MM.1S (cell line): ENCODE measurements around the gene MRPL28.

Source experiments
- DNase-seq: peaks from one replicate; pipeline ENCODE4 v3.0.0-alpha.2; 2015
- H2AFZ ChIP-seq: fragments of 300-600 bp; sonication (generic); 2 replicates; pipeline ENCODE4 v1.6.0; 2016; ENCODE audit warnings: antibody characterized with exemption, low read length
- H3F3A ChIP-seq: fragments of 300-600 bp; sonication (generic); 2 replicates; pipeline ENCODE4 v1.6.1; 2016; ENCODE audit warnings: mild to moderate bottlenecking, antibody characterized with exemption, low read length, moderate library complexity, mixed read lengths; ENCODE audit not compliant: insufficient read depth
- H3K27ac ChIP-seq: fragments of 300-600 bp; sonication (generic); 2 replicates; pipeline ENCODE4 v1.5.1; 2016; ENCODE audit warnings: mild to moderate bottlenecking, low read length
- H3K27me3 ChIP-seq: fragments of 300-600 bp; sonication (generic); replicated peaks from 2 replicates; pipeline ENCODE4 v1.6.0; 2016; ENCODE audit warnings: low read length; ENCODE audit not compliant: insufficient read depth
- H3K36me3 ChIP-seq: fragments of 300-600 bp; sonication (generic); replicated peaks from 2 replicates; pipeline ENCODE4 v1.6.1; 2016; ENCODE audit warnings: mild to moderate bottlenecking, low read length, mixed read lengths; ENCODE audit not compliant: insufficient read depth
- H3K4me1 ChIP-seq: fragments of 300-600 bp; sonication (generic); 2 replicates; pipeline ENCODE4 v1.6.1; 2016; ENCODE audit warnings: low read length, mixed read lengths
- H3K4me2 ChIP-seq: fragments of 300-600 bp; sonication (generic); 2 replicates; pipeline ENCODE4 v1.6.0; 2016; ENCODE audit warnings: low read depth, low read length
- H3K4me3 ChIP-seq: fragments of 300-600 bp; sonication (generic); 2 replicates; pipeline ENCODE4 v1.5.1; 2016; ENCODE audit warnings: low read length, mixed read lengths
- H3K79me2 ChIP-seq: fragments of 300-600 bp; sonication (generic); 2 replicates; pipeline ENCODE4 v1.6.1; 2016; ENCODE audit warnings: mixed run types, low read length, mixed read lengths
- H3K9ac ChIP-seq: fragments of 300-600 bp; sonication (generic); 2 replicates; pipeline ENCODE4 v1.6.1; 2016; ENCODE audit warnings: low read length, mixed read lengths
- H3K9me2 ChIP-seq: fragments of 300-600 bp; sonication (generic); replicated peaks from 2 replicates; pipeline ENCODE4 v1.6.1; 2016; ENCODE audit warnings: mild to moderate bottlenecking, low read length, mixed read lengths; ENCODE audit not compliant: insufficient read depth
- H3K9me3 ChIP-seq: fragments of 300-600 bp; sonication (generic); replicated peaks from 2 replicates; pipeline ENCODE4 v1.6.1; 2016; ENCODE audit warnings: mild to moderate bottlenecking, low read length, mixed read lengths; ENCODE audit not compliant: insufficient read depth
- H4K20me1 ChIP-seq: fragments of 300-600 bp; sonication (generic); 2 replicates; pipeline ENCODE4 v1.6.1; 2016; ENCODE audit warnings: mild to moderate bottlenecking, low read length, moderate library complexity, mixed read lengths; ENCODE audit not compliant: insufficient read depth
- EZH2 ChIP-seq: fragments of 300-600 bp; sonication (generic); optimal IDR thresholded peaks from 2 replicates; pipeline ENCODE3; 2017; ENCODE audit warnings: low read depth, mild to moderate bottlenecking, antibody characterized with exemption, low read length, mixed read lengths
- EZH2phosphoT487 ChIP-seq: fragments of 300-600 bp; sonication (generic); IDR thresholded peaks from 2 replicates; pipeline ENCODE4 v1.6.1; 2018; ENCODE audit warnings: antibody characterized with exemption, low read length
- TF ChIP-seq, protein P1 (sequence below): fragments of 300-600 bp; sonication (generic); IDR thresholded peaks from 2 replicates; pipeline ENCODE4 v1.5.1; 2016; ENCODE audit warnings: antibody characterized with exemption, low read length, mixed read lengths

Gene MRPL28

DNA sequence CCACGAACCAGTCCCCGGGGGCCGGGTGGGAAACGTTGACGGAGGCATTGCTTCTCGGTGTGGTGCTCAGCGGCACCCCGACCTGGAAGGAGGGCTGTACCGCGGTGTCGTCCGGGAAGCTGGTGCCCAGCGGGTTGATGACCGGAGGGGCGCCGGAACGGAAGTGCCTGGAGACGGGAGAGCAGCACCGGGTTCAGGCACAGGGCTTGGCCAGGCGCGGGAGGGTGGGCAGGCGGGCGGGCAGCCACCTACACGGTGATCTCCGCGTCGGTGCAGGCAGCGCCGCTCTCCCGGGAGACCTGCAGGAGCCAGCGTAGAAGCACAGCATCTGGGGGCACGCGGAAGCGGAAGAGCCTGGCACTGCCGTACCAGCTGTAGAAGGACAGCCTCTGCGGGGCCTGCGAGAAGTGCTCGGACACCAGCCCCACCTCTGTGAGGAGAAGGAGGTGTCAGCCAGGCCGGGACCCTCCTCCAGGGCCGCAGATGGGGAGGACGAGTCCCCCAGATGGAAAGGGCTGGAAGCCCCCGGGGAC, 7.1 kb upstream of the MRPL28 start:
- no peak overlapping the region for H3K9ac ChIP-seq
- H3K4me3 ChIP-seq, result no peak overlapping the region
- H3K4me2 ChIP-seq, result no peak overlapping the region
- TF ChIP-seq, protein P1, sequence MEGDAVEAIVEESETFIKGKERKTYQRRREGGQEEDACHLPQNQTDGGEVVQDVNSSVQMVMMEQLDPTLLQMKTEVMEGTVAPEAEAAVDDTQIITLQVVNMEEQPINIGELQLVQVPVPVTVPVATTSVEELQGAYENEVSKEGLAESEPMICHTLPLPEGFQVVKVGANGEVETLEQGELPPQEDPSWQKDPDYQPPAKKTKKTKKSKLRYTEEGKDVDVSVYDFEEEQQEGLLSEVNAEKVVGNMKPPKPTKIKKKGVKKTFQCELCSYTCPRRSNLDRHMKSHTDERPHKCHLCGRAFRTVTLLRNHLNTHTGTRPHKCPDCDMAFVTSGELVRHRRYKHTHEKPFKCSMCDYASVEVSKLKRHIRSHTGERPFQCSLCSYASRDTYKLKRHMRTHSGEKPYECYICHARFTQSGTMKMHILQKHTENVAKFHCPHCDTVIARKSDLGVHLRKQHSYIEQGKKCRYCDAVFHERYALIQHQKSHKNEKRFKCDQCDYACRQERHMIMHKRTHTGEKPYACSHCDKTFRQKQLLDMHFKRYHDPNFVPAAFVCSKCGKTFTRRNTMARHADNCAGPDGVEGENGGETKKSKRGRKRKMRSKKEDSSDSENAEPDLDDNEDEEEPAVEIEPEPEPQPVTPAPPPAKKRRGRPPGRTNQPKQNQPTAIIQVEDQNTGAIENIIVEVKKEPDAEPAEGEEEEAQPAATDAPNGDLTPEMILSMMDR, result no peak
- no peak for TF ChIP-seq EZH2
- no peaks in the 10 kb centered on the region for H4K20me1 ChIP-seq
- no peak overlapping the region for H2AFZ ChIP-seq
- H3K27ac ChIP-seq, result no peak overlapping the region
- H3K4me1 ChIP-seq, result no peaks in the 10 kb centered on the region
- H3K9me2 ChIP-seq, result no peaks in the 10 kb centered on the region
- DNase-seq, result no peak
- no peaks in the 10 kb centered on the region for H3K9me3 ChIP-seq
- H3K79me2 ChIP-seq, result peaks cover 29% of the 10 kb centered on the region
- no peaks in the 10 kb centered on the region for H3F3A ChIP-seq
- no peaks in the 10 kb centered on the region for H3K27me3 ChIP-seq
- no peaks in the 10 kb centered on the region for H3K36me3 ChIP-seq

DNA sequence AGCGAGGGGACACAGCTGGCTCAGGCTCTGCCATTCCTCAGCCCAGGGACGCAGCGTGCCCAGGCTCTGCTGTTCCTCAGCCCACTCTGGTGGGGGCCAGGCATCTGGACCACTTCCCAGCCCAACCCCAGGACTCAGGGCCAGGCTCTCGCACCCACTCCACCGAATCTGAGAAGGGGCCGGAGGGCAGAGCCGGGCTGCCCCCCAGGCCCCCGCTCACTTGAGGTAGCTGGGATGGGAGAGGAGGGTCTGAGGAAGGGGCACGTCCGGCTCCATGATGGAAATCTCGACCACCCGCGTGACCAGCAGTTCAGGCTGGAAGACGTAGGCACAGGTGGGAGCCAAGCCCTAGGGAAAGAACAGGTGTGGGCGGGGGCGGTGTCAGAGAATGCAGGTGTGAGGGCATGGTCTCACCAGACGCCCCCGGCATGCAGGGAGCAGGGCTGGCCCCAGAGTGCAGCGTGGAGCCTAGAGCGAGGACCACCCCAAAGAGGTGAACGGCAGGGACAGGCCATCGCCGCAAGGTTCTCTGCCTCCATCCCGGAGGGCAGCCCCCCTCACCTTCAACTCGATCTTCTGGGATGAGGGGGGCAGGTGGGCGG, 6.6 kb upstream of the MRPL28 start:
- Histone ChIP-seq H3K9ac (no peak overlapping the region), H2AFZ (no peak overlapping the region), H3K9me3 (no peaks in the 10 kb centered on the region), H3K4me3 (no peak overlapping the region), H3K27me3 (no peaks in the 10 kb centered on the region), H3K4me1 (no peaks in the 10 kb centered on the region), H3K36me3 (no peaks in the 10 kb centered on the region), H3K79me2 (peaks cover 25% of the 10 kb centered on the region), H3K27ac (no peak overlapping the region), H3K9me2 (no peaks in the 10 kb centered on the region), H4K20me1 (no peaks in the 10 kb centered on the region), H3F3A (no peaks in the 10 kb centered on the region), H3K4me2 (no peak overlapping the region)
- TF ChIP-seq EZH2phosphoT487, result no peak
- no peak for TF ChIP-seq EZH2
- TF ChIP-seq, protein P1, result no peak
- DNase-seq, result no peak

DNA sequence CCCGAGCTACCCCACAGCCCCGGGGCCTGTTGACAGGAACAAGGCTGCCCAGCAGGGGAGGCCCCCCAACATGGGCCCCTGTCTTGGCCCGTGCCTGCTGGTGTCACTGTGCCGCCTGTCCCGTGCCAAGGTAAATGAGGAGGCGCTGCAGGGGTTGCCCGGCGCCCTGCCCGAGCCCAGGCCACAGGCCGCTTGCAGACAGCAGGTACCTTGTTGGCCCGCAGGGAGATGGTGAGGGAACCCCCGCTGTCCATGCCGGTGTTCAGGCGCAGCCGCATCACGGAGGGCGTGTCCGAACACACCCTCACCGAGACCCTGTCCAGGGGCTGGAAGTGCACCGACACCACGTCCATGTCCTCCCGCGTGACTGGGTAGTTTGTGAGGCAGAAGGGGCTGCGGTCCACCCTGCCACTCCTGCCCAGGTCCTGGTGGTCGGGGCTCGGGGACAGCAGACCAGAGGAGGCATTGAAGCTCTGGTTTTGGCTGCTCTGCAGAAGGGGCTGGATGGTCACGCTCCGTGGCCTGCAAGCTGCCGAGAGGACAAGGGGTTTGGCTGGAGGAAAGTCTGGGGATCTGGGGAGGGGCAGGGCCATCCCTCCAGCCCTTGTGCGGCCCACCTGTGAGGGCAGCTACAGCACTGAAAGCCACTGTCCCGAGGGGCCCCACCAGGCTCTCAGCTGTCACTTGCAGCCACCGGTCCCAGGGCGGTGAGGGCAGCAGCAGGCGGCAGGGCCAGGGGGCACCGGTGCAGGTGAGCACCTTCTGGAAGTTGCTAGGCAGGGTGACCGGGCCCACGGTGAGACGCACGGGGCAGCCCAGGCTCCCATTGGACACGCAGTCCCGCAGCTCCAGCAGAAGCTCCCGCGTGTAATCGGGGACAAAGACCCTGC, 5.8 kb upstream of the MRPL28 start:
- H3K9ac ChIP-seq, result no peak overlapping the region
- TF ChIP-seq EZH2 (no peak), EZH2phosphoT487 (no peak)
- TF ChIP-seq, protein P1, result no peak
- H3K36me3 ChIP-seq, result no peaks in the 10 kb centered on the region

More for the DNA sequence above, 5.8 kb upstream of the MRPL28 start:
- no peak overlapping the region for H3K27ac ChIP-seq
- no peak overlapping the region for H3K4me3 ChIP-seq
- no peak overlapping the region for H2AFZ ChIP-seq
- no peaks in the 10 kb centered on the region for H3F3A ChIP-seq
- no peaks in the 10 kb centered on the region for H3K9me3 ChIP-seq
- H3K79me2 ChIP-seq, result peaks cover 24% of the 10 kb centered on the region
- no peak for DNase-seq
- no peak overlapping the region for H3K4me2 ChIP-seq
- no peaks in the 10 kb centered on the region for H4K20me1 ChIP-seq
- 0 out of 2 replicates have a peak, but pooled peaks cover under 1% of the 10 kb centered on the region for H3K4me1 ChIP-seq
- no peaks in the 10 kb centered on the region for H3K27me3 ChIP-seq
- H3K9me2 ChIP-seq, result no peaks in the 10 kb centered on the region
